Measurements from ENCODE around the gene EIF2D. TPM values are rescaled to one million over a fixed set of nuclear protein-coding genes. Genes with fewer than 3 reads are reported as not detected.
"Not testable (repeated sequence)": the region's sequence is repeated elsewhere in the genome, so short reads cannot be mapped to it uniquely, and the experiment has no call there.

The EIF2D gene
- total RNA-seq, 1 experiment from 2014 or later: 47.4 TPM

GRCh38 chr1:206635978-206636345, 23.7 kb upstream of the EIF2D start:
- DNase-seq (ENCODE audit: low spot score): no peak

DNA sequence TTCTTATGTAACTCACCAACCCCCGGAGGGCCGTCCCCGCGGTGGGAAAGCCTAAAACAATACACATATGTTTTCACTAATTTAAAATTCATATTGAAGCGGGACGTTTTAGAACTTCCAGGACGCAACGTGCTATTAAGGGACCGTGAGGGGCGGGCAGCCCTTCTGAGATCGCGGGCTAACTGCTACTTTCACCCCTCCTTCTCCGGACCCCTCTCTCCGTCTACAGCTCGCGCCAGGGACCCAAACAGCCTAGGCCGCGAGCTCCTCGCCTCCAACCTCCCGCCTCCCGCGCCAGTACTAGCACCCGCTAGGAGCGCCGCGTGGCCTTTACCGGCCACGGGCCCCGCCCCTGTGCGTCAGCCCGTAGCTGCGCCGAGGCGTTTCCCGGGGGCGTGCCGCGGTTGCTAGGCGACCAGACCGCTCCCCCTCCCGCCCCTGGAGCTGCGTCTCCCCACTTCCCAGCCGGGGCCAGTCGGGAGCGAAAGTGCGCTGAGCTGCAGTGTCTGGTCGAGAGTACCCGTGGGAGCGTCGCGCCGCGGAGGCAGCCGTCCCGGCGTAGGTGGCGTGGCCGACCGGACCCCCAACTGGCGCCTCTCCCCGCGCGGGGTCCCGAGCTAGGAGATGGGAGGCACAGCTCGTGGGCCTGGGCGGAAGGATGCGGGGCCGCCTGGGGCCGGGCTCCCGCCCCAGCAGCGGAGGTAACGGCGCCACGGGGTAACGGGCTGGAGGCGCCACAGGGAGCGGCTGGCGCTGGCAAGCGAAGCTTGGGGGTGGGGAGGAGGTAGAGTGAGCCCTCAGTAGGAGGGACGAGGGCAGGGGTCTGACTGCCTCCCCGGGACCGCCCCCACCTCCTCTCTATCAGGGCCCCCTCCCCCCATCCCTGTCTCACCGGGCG, 23.1 kb upstream of the EIF2D start, which contains the start of gene DYRK3:
DYRK3 (plus strand) TSS at position 457 of the 898 bp plus-strand sequence; CDS start at position 625, 168 bp downstream.
- peak; percentile 86 for DNase-seq (ENCODE audit: low spot score)

- peak; percentile 98 for DNase-seq (ENCODE audit: low spot score)
Observed at GRCh38 chr1:206634365-206635079, 22.3 kb upstream of the EIF2D start.

GRCh38 chr1:206633708-206634121, 21.4 kb upstream of the EIF2D start:
- no peak for DNase-seq (ENCODE audit: low spot score)

DNA sequence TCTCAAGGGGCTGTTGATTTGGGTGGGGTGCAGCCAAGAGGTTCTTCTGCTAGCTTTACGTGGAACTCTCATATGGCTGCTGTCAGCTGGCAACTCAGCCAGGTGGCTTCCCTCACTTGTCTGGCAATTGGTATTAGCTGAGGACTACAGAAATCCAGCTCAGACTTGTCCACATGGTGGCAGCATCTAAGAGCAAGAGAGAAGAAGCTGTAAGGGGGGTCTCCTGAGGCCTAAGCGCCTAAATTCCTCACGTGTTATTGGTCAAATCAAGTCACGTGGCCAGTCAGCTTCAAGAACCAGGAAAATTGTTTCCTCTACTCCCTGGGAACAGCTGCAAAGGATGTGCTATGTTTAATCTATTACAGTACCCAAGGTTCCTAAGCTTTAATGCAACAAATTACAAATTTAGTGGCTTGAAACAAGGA, 18.8 kb upstream of the EIF2D start:
- peak; percentile 79 for DNase-seq (ENCODE audit: low spot score)

GRCh38 chr1:206628916-206629315, 16.7 kb upstream of the EIF2D start:
- no peak for DNase-seq (ENCODE audit: low spot score)

GRCh38 chr1:206626396-206626795, 14.1 kb upstream of the EIF2D start:
- not testable (repeated sequence) for DNase-seq (ENCODE audit: low spot score)

DNA sequence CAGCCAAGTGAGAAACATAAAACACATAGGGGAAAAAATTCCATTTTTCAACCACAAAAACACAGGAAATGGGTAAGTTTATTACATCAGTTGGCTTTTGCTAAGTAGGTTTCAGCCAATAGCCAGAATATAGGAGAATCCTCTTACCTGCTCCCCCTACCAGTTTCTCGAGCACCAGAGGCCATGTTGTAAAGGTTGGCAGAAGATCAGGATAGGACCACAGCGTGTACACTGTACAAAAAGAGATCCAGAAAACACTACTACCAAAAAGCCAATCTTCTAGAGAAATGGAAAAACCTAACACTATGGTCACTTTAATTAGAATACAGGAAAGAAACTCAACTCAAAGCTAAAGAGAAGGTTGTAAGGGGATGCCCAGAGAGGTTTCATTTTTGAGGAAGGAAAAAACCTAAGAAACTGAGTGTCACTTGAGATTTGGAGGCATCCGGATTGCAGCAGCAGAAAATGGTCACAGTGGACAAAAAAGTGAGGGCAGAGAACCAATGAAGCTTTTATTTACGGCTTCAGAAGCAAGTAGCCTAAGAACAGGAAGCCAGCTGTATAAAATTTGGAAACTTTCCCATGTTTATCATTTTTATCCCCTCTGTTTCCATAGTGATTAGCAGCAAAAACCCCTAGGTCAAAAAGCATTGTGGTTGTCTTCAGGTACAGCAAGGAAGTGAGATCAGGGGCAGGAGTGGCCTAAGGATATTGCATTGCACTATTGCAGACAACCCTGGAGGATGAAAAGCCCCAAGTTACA, 2.9 kb downstream of the EIF2D start:
- DNase-seq (ENCODE audit: low spot score): no peak

GRCh38 chr1:206608108-206608698, 4.1 kb downstream of the EIF2D start:
- peak; percentile 51 for DNase-seq (ENCODE audit: low spot score)

- DNase-seq (ENCODE audit: low spot score): peak; percentile 56
Observed at GRCh38 chr1:206606867-206607266, 5.4 kb downstream of the EIF2D start.

DNA sequence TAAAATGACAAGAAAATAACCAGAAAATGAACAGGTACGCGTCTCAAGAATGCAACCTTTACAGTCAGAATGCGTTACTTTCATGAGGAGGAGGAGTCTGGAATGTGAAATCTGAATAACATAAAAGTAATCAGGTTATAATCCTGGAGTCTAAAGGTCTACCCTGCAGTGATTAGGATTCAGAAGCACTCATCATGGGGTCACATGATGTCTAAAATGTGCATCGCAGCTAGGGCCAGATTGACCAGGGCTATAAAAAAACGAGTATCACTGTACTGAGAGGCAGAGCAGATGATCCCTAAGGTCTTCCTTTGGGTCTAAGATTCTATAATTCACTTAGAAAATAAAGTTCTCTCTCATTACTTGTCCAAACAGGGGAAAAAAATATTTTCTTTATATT, 7.4 kb downstream of the EIF2D start:
- no peak for DNase-seq (ENCODE audit: low spot score)

- no peak for DNase-seq (ENCODE audit: low spot score)
Observed at GRCh38 chr1:206600527-206600926, 11.7 kb downstream of the EIF2D start.

- no peak for DNase-seq (ENCODE audit: low spot score)
Observed at GRCh38 chr1:206596319-206596666, 16.0 kb downstream of the EIF2D start.

DNA sequence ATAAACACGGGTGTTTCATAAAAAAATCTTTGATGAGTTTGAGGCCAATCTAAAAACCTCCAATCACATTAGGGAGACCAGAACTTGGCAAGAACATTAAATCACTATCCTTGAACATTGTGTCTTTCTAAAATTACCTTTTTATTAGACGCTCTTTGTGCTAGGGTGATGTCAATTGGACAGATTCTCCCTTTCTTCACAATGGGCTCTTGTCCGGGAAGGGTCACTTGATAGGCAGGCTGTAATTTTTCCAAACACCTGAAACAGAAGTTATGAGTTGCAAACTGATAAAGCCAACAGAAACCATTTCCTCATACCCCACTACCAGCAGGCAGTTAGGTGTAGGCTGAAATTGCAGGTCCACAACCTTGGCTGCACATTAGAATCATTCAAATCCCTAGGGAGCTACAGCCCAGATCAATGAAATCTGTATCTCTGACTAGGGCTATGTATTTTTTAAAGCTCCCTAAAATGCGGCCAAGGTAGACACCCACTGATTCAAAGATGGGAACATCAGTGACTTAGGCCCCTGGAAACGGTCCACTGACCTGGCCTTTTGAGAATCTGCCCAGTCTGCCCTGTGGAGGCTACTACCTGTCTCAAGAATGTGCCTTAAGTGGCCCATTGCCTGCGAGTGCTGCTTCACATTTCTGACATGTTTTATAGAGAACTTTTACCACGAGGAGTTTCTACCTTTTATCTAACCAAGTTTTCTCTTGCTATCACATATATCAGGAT, 16.5 kb downstream of the EIF2D start:
- no peak for DNase-seq (ENCODE audit: low spot score)

- DNase-seq (ENCODE audit: low spot score): no peak
Observed at GRCh38 chr1:206593351-206593925, 18.8 kb downstream of the EIF2D start.

- no peak for DNase-seq (ENCODE audit: low spot score)
Observed at GRCh38 chr1:206591696-206592095, 20.6 kb downstream of the EIF2D start.

- DNase-seq (ENCODE audit: low spot score): no peak
Observed at GRCh38 chr1:206591226-206591625, 21.0 kb downstream of the EIF2D start.

- no peak for DNase-seq (ENCODE audit: low spot score)
Observed at GRCh38 chr1:206590025-206590758, 22.1 kb downstream of the EIF2D start.

GRCh38 chr1:206589206-206589605, 23.1 kb downstream of the EIF2D start:
- DNase-seq (ENCODE audit: low spot score): no peak

GRCh38 chr1:206588492-206588891, 23.8 kb downstream of the EIF2D start:
- no peak for DNase-seq (ENCODE audit: low spot score)
